Adipose tissue (tissue), 3 donors: ENCODE results near the gene GTF3C1. TPM values are rescaled to one million over a fixed set of nuclear protein-coding genes. Genes with fewer than 3 reads are reported as not detected.
"Not testable (repeated sequence)": the region's sequence is repeated elsewhere in the genome, so short reads cannot be mapped to it uniquely, and the experiment has no call there.

Source experiments
- H3K27ac ChIP-seq: one replicate; pipeline ENCODE4 v1.5.1; 2013; ENCODE audit warnings: low read depth, low read length
- WGBS, 3 donors: extraction: QIAGEN DNeasy Blood & Tissue Kit; methylation state at CpG; one replicate each; pipeline ENCODE4 v1.1.7; 2013; 5-methylcytosine and 5-hydroxymethylcytosine counted together
- polyA plus RNA-seq, 3 donors: library from polyadenylated mRNA; stranded (reverse); fragments of 200-250 nt; gene quantifications; one replicate each; pipeline ENCODE4 v1.2.3, GENCODE V29; 2013
- donor health status: healthy with polysubstance abuse.
- donor health status: Bipolar disorder and iron deficiency.
- donor health status: healthy.

The GTF3C1 gene
- polyA plus RNA-seq, 3 donors: 26.2 to 31.3 (median 30.7) TPM

DNA sequence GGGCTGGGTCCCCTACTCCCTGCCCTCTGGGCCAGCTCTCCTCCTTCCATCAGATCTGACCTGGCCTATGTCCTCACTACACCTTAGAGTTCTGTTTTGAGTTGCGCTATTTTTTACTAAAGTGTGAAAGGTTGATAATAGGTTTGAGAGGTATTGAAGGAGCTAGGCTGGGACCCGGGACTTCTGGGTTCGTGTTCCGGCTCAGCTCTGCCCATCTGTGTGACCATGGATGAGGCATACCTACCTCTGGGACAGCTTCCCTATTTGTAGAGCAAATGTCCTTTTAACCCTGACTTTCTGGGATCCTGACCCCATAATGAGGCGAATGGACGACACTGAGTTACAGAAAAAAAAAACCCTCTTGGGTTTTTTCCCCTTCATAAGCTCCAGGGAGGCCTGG, 111.8 kb downstream of the GTF3C1 start:
- H3K27ac ChIP-seq: no peak overlapping the region
- WGBS, 3 donors: 90 to 96% (median 95%) methylated on average over 6 of the region's 6 CpGs

DNA sequence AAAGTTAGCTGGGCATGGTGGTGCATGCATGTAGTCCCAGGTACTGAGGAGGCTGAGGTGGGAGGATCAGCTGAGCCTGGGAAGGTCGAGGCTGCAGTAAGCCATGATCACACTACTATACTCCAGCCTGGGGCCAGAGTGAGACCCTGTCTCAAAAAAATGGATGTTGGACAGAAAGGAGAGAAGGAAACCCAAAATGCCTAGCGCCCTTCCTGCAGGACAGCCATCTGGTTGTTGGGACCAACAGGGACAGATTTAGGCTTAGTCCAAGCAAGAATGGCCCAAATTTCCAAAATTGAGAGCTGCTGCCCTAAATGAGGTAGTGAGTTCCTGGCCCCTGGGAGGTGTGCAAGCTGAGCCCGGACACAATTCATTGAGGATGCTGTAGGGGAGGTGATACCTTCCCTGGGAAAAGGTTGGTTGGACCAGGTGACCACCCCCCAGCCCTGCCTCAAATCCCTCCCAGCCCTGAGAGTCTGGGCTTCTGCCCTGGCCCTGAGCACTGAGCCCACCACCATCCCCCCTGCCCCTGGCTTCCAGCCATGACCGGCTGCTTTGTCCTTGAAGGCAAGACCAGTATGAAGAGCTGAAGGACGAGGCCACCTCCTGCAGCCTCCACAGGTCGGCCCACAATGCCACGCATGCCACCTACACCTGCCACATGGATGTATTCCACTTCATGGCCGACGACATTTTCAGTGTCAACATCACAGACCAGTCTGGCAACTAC, 112.6 kb downstream of the GTF3C1 start:
- WGBS, 3 donors: 58 to 91% (median 88%) methylated on average over 9 of the region's 9 CpGs

DNA sequence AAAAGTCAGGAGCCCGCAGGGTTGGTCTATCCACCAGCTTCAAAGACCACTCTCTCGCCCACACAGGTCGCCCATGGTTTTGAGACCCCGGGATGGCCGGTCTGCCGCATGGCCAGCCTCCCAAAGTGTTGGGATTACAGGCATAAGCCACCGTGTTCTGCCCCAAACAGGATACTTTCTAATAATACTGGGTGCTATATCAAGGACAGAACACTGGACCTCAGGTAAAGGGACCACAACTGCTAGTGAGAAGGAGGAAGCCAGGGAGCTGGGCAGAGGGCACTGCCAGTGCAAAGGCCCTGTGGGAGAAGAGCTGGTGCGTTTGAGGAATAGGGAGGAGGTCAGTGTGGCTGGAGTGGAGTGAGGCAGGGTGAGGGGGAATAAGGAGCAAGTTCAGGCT, 113.6 kb downstream of the GTF3C1 start:
- no peak overlapping the region for H3K27ac ChIP-seq
- 84 to 91% (median 89%) methylated on average over 8 of the region's 8 CpGs for WGBS, 3 donors

More for the DNA sequence above, 112.6 kb downstream of the GTF3C1 start:
- no peak overlapping the region for H3K27ac ChIP-seq

DNA sequence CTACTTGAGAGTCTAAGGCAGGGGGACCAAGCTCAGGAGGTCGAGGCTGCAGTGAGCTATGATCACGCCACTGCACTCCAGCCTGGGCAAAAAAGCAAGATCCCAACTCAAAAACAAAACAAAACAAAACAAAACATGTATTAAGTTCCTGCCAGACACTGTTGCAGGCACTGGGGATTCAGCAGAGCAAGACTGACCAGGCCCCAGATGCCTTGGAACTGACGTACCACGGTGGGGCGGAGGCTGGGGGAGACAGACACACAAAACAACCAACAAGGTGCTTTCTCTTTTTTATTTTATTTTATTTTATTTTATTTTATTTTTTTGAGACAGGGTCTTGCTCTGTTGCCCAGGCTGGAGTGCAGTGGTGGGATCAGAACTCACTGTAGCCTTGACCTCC, 114.6 kb downstream of the GTF3C1 start:
- WGBS, 3 donors: 89 to 93% (median 92%) methylated on average over 5 of the region's 5 CpGs
- not testable (repeated sequence) for H3K27ac ChIP-seq

GRCh38 chr16:27434141-27435051, 115.3 kb downstream of the GTF3C1 start:
- WGBS, 3 donors: 76 to 92% (median 90%) methylated on average over 16 of the region's 16 CpGs
- H3K27ac ChIP-seq: no peak overlapping the region

DNA sequence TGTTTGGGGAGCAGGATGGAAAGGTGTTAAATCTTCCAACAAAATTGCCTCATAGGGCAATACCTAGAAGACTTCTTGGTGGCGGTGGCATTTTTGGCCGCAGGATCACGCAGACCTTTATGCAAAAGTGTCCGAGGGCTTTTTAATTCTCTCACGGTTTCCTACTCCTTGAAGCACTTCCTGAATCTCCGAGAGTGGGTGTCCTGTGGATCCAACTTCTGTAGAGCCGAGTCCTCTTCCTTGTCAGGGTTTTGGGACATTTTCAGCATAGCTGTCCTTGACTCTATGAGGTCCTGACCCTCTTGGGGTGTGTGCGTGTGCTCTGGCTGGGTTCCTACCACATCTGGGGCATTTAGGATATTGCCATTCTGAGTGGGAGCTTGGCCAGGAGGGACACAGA, 116.1 kb downstream of the GTF3C1 start:
- 64 to 70% (median 66%) methylated on average over 8 of the region's 8 CpGs for WGBS, 3 donors
- H3K27ac ChIP-seq: no peak overlapping the region

GRCh38 chr16:27433191-27433590, 116.5 kb downstream of the GTF3C1 start:
- H3K27ac ChIP-seq: not testable (repeated sequence)
- WGBS, 3 donors: 71 to 76% (median 74%) methylated on average over 5 of the region's 5 CpGs

DNA sequence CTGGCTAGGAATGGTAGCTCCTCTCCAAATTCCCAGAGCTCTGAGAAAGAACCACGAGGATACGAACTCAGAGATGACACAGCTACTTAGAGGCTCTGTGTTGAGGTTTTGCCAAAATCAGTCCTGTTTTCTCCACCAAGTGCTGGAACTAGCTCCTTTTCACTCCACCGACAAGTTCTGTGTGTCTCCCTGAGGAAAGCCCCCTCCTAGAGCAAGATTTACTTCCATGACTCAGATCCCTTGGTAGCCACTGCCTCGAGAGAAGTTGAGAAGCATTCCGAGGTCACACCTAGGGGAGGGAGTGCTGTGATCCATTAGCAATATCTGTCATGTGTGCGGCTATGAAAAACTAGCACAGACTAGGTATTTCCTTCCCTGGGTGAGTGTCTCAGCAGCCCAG, 117.2 kb downstream of the GTF3C1 start:
- no peak overlapping the region for H3K27ac ChIP-seq
- 21 to 35% (median 24%) methylated on average over 6 of the region's 6 CpGs for WGBS, 3 donors

DNA sequence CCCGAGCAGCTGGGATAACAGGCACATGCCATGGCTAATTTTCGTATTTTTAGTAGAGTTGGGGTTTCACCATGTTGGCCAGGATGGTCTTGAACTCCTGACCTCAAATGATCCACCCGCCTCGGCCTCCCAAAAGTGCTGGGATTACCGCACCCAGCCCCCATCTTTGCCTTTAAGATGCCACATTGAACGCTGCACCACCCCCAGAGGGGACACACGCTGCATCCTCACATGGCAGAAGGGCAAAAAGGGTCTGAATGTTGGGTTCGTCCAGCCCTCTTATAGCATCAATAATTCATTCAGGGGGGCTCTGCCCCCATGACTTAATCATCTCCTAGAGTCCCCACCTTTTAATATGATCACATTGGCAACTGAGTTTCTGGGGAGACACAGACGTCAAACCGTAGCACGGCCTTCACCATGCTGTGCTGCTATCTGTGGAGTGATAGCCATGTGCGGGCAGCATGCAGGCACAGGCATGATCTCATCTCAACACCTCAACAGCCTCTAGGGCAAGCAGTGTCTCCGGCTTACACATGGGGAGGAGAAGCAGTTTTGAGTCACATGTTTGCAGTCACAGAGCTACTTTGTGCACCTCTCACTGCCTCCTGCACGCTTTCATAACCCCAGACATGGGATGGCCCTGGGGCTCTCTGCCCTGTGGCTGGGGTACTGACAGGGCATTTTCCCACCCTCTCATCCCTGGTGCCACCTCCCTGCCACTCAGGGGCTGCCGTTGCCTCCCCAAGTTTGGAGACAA, 117.8 kb downstream of the GTF3C1 start:
- WGBS, 3 donors: 66 to 82% (median 81%) methylated on average over 15 of the region's 15 CpGs
- H3K27ac ChIP-seq: no peak overlapping the region

GRCh38 chr16:27430923-27431484, 118.7 kb downstream of the GTF3C1 start:
- 43 to 66% (median 55%) methylated on average over 10 of the region's 10 CpGs for WGBS, 3 donors
- H3K27ac ChIP-seq: no peak overlapping the region

GRCh38 chr16:27430512-27430911, 119.2 kb downstream of the GTF3C1 start:
- WGBS, 3 donors: 70 to 81% (median 79%) methylated on average over 7 of the region's 7 CpGs
- no peak overlapping the region for H3K27ac ChIP-seq

DNA sequence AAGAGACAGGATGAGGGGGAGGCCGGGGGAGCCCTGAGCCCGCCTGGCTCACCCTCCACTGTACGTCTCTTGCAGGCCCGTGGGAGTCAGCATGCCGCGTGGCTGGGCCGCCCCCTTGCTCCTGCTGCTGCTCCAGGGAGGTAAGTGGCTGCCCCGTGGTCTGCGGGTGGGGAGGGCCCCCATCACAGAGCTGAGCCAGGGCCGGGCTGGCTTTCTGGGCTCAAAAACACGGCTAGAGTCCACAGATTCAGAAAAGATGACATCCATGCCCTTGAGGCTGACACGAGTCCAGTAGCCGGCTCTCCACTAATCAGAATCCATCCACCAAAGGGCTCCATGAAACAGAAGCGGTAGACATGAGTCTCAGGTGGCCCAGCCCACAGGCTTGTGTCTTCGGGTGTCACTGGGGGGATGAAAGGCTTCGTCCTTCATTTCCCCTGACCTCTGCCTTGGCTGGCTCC, 119.7 kb downstream of the GTF3C1 start:
- H3K27ac ChIP-seq: no peak overlapping the region

GRCh38 chr16:27429330-27429871, 120.3 kb downstream of the GTF3C1 start:
- 79 to 91% (median 85%) methylated on average over 11 of the region's 11 CpGs for WGBS, 3 donors
- H3K27ac ChIP-seq: no peak overlapping the region

More for the DNA sequence above, 119.7 kb downstream of the GTF3C1 start:
- 47 to 57% (median 53%) methylated on average over 16 of the region's 16 CpGs for WGBS, 3 donors

DNA sequence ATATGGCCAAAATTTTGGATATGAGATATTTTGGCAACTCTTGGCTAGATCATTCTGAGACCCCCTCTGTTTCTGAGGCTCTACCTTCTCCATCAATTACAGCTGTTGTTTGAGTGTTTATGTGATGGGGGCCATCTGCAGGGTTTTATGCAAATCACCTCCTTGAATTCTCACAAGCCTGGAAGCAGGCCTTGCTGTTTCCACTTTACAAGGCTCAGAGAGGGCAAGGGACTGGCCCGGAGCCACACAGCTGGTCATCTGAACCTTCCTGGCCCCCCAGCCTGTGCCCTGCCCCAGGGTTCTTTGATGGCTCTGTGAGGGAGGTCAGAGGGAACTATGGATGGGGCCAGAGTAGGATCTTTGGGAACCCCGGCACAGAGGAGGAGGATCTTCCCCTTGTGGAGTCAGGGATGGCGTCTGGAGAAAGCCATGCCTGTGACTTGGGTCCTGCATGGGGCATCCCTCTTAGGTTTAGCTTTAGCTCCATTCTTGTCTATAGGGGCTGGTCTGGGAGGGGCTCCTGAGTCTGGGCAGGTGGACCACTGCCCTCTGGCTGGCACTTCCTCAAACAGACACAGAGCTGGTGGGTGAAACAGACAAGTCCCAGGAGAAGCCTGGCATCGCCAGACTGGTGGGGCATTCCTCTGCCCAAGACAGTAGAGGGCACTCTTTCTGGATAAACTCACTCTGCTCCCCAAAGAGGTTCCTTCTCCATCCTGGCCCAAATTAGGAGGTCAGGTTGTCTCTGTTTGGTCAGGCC, 121.5 kb downstream of the GTF3C1 start:
- 80 to 91% (median 81%) methylated on average over 4 of the region's 4 CpGs for WGBS, 3 donors
- H3K27ac ChIP-seq: no peak overlapping the region

- WGBS, 3 donors: 65 to 73% (median 65%) methylated on average over 5 of the region's 5 CpGs
- H3K27ac ChIP-seq: no peak overlapping the region
Observed at GRCh38 chr16:27427538-27427937, 122.2 kb downstream of the GTF3C1 start.

GRCh38 chr16:27426423-27427408, 123.0 kb downstream of the GTF3C1 start:
- WGBS, 3 donors: 21 to 41% (median 24%) methylated on average over 7 of the region's 7 CpGs
- no peak overlapping the region for H3K27ac ChIP-seq
